ENCODE results near the gene MALT1. TPM values are rescaled to one million over a fixed set of nuclear protein-coding genes. Genes with fewer than 3 reads are reported as not detected.
"Not testable (repeated sequence)": the region's sequence is repeated elsewhere in the genome, so short reads cannot be mapped to it uniquely, and the experiment has no call there.

Gene MALT1
- total RNA-seq, 1 donor from 2014 or later: 45.7 TPM

GRCh38 chr18:58730618-58731017, 59.4 kb downstream of the MALT1 start:
- no peak for DNase-seq (ENCODE audit: low spot score)

DNA sequence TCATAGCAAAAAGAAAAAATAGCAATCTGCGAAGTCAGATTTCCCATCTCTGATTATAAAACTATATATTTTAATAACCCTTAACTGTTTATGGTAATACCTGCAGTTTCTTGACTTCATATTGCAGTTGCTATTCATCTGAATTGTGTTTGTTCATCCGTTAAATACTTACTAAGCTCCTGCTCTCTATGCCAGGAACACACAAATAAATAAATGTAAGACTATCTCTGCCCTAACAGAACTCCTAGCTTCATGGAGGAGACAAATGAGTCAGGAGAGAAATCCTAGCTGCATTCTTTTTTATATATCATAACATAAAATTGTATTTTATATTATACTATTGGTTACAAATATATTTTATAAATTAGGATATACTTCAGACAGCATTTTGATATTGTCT, 61.2 kb downstream of the MALT1 start:
- DNase-seq (ENCODE audit: low spot score): no peak

DNA sequence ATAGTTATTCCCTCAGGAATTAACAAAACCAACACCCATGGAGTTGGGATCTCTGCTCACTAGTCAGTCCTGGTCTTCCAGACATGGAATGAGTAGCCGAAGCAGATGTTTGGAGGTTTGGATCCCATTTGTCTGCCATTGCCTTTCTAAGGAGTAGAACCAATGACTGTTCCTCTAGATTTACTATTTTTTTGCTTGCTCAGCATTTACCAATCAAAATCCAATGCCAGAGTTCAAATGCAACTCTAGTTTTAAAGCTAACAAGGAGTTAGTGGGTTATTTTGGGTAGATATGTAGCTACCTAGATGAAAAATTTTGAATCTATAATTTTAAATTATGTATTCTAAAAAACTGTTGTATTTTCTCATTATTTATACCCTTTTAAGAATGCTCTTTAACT, 62.6 kb downstream of the MALT1 start:
- DNase-seq (ENCODE audit: low spot score): no peak

DNA sequence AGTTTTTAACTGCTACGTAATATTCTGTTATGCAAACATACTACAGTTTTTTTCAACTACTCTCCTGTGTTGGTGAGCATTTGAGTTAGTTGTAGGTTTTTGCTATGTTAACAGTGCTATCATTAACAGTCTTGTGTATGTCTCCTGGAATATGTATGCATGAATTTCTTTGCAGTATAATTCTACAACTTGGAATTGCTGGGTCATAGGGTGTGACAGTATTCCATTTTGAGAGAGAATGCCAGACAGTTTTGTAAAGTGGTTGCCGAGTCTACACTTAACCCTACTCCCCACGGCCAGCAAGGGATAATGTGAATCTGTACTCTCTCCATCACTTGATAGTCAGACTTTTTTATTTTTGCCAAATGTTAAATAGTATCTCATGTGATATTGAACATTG, 67.1 kb downstream of the MALT1 start:
- DNase-seq (ENCODE audit: low spot score): no peak

DNA sequence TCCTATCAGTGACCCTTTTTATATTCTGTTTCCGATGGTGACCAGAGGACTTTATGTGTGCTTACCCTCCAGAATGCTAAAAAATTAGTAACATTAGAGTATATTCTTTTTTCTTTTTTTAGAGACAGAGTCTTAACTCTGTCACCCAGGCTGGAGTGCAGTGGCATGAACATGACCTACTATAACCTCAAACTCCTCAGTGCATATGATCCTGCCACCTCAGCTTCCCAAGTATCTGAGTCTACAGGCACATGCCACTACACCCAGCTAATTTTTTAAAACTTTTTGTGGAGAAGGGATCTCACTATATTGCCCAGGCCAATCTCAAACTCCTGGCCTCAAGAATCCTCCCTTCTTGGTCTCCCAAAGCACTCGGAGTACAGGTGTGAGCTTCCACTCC, 74.6 kb downstream of the MALT1 start:
- no peak for DNase-seq (ENCODE audit: low spot score)

DNA sequence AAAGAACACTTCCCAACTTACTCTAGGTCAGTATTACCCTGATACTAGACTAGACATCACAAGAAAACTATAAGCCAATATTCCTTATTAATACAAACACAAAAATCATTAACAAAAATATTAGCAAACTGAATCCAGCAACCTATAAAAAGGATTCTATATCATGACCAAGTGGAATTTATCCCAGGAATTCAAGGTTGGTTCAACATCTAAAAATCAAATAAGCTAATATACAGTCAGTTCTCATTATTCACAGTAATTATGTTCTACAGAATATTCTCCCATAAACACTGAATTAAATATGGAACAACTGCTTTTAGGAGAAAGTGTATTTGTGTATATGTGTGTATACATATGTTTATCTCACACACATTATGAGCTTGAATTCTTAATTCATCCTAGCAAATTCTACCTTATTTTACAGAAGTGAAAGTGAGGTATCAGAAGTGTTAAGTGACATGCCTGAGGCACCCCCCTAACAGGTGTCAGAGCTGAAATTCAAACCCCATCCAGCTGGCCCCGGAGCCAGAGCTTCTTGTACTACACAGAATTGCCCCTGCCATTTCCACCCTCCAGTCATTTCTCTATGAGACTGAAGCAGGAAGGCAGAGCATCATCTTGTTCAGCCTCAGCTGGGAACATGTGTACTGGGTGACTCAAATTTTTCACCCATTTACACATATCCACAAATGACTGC, 77.8 kb downstream of the MALT1 start:
- DNase-seq (ENCODE audit: low spot score): no peak

DNA sequence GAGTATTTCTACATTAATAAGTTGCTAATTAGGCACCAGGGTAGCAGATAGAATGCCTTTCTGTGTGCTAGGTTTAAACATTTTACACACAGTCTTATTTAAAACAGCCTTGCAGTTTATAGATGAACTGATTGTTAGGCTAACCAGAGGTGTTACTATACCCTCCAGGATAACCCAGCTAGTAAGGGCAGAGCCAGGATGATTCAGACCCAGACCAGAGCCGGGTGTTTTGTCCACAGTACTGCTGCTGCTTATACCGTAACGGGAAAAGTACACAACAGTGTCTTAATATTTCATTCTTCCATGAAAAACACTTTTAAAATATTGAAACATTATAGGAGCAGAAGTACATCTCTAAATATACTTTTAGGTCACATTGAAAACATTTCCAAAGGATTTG, 82.7 kb downstream of the MALT1 start:
- DNase-seq (ENCODE audit: low spot score): peak; percentile 18

- peak; percentile 38 for DNase-seq (ENCODE audit: low spot score)
Observed at GRCh38 chr18:58754544-58755068, 83.3 kb downstream of the MALT1 start.

DNA sequence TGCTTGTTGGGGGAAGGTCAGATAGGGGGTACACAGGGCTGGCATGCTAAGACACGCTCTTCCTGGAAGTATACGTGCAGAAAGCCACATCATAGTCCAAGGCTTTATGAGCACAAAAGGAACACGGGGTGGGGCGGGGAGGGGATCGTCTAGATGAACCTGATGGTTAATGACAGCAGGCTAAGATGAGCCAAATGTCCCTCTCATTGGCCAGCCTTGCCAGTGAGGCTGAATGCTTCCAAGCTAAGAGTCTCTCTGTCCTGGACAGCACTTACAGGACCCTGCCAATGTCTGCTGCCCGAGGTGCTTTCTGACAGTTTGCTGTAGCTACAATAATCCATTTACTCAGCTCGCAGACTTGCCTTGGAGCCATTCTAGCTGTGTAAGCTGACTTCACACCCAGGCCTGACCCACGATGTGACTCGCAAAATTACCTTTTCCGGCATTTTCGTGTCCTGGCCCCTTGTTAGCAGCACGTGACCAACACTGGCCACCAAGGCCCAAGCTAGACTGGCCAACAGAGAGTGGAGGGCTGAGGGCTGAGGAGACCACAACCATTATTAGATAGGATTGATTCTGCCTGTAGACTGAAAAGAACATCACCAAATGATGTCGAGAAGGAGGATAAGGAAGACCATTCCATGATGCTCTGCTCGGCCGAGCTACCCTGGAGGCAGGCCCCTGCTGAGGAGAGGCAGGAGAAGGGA, 84.2 kb downstream of the MALT1 start:
- DNase-seq (ENCODE audit: low spot score): peak; percentile 51

- no peak for DNase-seq (ENCODE audit: low spot score)
Observed at GRCh38 chr18:58756148-58756547, 84.9 kb downstream of the MALT1 start.

DNA sequence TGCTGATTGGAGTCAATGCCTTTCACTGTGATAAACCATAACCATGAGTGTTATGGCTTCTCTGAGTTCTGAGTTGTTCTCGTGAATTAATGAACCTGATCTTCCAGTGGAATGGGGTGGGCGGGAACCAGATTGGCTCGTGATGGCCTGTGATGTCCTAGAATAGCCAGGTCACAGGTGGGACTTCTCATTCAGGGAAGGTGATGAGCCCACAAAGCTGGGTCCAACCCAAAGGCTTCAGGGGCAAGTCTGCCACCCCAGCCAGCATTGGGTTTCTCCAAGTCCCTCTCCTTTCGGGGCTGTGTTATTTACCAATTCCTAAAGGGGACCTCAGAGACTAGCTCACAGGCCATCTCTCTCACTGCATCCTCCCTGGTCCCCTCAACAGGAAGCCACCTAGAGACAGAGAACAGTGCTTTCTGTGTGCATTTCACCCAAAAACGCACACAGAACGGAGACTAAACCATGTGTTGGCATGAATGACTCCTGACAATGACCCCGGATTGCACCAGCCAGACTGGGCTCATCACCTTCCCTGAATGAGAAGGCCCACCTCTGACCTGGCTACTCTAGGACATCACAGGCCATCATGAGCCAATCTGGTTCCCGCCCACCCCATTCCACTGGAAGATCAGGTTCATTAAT, 85.5 kb downstream of the MALT1 start:
- no peak for DNase-seq (ENCODE audit: low spot score)

- DNase-seq (ENCODE audit: low spot score): not testable (repeated sequence)
Observed at GRCh38 chr18:58757351-58757750, 86.1 kb downstream of the MALT1 start.

- no peak for DNase-seq (ENCODE audit: low spot score)
Observed at GRCh38 chr18:58758046-58758445, 86.8 kb downstream of the MALT1 start.

DNA sequence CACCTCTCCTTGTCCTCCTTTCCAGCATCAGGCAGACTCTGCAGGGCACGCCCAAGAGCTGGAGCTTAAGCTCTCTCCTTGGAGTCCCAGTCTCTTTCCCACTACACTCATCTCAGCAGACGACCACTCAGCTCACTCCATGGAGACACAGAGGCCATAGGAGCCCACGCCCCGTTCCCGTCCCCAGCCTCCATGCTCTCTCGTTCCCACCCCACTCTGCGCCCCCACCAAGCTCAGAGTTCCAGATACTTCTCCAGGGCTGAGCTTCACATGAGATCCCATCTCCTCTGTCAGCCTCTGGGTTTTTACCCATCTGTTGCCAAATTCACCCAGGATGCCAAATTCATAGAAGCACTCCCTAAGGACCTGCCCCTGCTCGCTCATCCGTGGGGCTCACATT, 87.3 kb downstream of the MALT1 start:
- DNase-seq (ENCODE audit: low spot score): no peak

DNA sequence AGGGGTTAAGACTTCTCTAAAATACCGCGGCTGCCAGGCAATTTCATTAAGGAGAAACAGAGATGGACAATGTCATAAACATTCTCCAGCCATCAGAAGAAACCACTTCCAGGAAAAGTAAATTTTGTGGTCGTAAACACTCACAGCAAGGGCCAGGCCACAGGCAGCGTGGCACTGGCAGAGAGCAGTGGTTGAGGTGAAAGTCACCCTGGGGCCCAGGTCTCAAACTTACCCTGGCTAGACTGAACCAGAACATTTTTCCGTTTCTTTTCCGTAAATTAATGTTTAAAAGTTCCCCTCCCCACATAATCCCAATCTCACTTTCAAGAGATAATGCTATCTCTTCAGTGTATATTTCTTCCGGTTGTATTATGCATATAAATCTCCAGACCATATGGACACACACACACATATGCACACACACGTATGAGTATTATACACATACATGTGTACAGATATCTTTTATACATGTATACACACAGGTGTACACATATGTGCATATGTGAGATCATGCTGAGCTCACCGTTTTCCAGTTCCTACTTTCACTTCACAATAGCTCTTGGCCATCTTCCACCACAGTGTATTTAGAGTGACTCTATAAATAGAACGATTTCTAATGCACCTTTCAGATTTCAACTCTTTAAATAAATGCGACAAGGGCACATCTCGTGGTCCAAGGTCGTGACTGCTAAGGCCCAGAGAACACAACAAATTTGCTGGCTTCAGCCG, 90.1 kb downstream of the MALT1 start:
- DNase-seq (ENCODE audit: low spot score): no peak

- DNase-seq (ENCODE audit: low spot score): no peak
Observed at GRCh38 chr18:58761970-58762780, 90.9 kb downstream of the MALT1 start.

- no peak for DNase-seq (ENCODE audit: low spot score)
Observed at GRCh38 chr18:58762781-58763171, 91.5 kb downstream of the MALT1 start.

GRCh38 chr18:58766164-58766563, 94.9 kb downstream of the MALT1 start:
- no peak for DNase-seq (ENCODE audit: low spot score)

- DNase-seq (ENCODE audit: low spot score): no peak
Observed at GRCh38 chr18:58766946-58767345, 95.7 kb downstream of the MALT1 start.

DNA sequence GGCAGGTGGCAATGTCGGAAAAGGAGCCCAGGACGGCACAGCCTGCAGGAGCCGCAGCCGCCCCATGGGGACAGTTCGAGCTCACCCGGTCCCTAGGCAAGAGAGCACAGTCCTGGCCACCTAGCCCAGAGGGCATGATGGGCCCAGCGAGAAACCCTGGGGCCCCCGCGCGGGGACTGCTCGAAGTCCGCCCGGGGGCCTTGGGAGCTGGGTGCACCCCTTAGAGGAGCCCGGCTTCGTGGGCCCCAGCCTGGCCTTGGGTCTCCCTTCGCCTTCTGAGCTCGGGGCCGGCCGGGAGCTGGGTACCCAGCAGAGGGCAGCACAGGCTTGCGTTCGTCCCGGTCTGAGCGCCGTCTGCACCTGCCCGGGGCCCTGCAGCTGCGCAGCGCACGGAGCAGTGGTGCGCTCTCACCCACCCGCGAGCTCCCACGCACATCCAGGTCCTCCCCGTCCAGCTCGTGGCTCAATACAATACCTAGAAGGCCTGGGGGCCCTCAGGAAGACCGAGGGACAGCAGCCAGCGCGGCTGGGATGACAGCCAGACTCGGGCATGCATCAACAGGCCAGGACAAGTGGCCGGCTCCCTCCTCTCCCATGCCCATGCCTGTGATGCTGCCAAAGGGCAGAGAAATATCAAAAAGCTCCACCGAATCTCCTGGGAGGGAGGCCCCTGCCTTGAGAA, 97.2 kb downstream of the MALT1 start:
- peak; percentile 52 for DNase-seq (ENCODE audit: low spot score)

DNA sequence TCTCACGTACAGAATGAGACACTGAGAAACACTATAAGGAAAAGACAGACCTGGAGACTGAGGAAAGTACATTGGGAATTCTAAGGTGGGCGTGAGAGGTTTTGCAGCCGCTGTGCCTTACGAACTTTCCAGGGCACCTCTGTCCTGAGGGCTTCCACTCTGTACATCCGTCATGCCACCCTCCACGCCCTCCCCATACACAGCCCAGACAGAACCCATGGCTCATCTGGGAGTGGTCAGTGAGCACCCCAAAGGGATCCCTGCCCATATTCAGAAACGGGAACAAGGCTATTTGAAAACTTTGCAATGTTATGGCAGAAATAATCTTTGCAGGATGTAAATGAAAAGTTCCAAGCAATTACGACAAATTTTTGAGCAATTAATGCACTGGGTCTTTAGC, 98.1 kb downstream of the MALT1 start:
- DNase-seq (ENCODE audit: low spot score): no peak

Data from umbilical cord (tissue), 2 donors.